ENCODE measurements around the gene PHACTR1.

GRCh38 chr6:12909833-12910232 lies 193.3 kb downstream of the PHACTR1 start:
- TF ChIP-seq, protein P1, sequence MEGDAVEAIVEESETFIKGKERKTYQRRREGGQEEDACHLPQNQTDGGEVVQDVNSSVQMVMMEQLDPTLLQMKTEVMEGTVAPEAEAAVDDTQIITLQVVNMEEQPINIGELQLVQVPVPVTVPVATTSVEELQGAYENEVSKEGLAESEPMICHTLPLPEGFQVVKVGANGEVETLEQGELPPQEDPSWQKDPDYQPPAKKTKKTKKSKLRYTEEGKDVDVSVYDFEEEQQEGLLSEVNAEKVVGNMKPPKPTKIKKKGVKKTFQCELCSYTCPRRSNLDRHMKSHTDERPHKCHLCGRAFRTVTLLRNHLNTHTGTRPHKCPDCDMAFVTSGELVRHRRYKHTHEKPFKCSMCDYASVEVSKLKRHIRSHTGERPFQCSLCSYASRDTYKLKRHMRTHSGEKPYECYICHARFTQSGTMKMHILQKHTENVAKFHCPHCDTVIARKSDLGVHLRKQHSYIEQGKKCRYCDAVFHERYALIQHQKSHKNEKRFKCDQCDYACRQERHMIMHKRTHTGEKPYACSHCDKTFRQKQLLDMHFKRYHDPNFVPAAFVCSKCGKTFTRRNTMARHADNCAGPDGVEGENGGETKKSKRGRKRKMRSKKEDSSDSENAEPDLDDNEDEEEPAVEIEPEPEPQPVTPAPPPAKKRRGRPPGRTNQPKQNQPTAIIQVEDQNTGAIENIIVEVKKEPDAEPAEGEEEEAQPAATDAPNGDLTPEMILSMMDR (IDR thresholded peaks at IDR 0.05) = no peak
- no peak for TF ChIP-seq POLR2A (IDR thresholded peaks at IDR 0.05)

Measured in lower leg skin (tissue), 3 donors.